HG02885 (cell line): ENCODE data around the gene CD160.
"Not testable (repeated sequence)": the region's sequence is repeated elsewhere in the genome, so short reads cannot be mapped to it uniquely, and the experiment has no call there.

Experiments used
- ATAC-seq: cut with Tn5 transposase; IDR thresholded peaks from one replicate; pipeline ENCODE4 v1.9.1; 2021; ENCODE audit warnings: mild to moderate bottlenecking; ENCODE audit not compliant: unreplicated experiment, poor library complexity

Gene CD160

DNA sequence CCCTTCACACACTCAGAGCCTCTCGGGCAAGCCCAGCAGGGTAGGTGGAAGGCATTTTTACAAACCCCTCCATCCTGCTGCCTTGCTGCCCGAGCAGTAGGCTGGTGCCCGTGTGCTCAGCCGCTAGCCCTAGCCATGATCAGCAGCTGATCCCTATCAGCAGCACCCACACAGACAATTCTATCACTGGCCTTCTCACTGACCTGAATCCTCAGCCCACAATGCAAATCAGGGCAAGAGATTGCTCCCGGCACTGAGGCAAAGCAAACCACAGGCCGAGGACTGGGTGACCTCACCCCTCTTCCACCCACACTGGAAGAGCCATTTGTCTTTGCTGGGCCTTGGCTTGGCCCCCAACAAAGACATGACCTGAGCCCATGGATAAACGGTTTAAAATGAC lies 11.2 kb upstream of the CD160 start:
- ATAC-seq = no peak

DNA sequence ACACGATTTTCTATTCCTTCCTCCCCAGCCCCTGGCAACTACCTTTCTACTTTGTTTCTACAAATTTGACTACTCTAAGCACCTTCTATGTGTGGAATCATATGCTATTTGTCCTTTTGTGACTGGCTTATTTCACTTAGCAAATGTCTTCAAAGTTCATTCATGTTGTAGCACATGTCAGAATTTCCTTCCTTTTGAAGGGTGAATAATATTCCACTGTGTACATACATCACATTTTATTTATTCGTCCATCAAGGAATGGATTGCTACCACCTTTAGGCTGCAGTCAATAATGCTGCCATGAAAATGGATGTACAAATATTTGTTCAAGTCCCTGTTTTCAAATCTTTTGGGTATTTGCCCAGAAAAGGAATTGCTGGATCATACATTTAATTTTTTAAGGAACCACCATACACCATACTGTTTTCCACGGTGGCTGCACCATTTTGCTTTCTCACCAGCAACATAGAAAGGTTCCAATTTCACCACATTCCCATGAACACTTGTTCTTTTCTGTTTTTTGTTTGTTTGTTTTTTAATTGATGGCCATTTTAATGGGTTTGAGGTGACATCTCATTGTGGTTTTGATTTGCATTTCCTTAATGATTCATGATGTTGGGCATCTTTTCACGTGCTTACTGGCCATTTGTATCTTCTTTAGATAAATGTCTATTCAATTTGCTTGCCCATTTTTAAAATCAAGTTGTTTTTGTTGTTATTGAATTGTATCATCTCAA lies 8.8 kb upstream of the CD160 start:
- ATAC-seq = no peak

DNA sequence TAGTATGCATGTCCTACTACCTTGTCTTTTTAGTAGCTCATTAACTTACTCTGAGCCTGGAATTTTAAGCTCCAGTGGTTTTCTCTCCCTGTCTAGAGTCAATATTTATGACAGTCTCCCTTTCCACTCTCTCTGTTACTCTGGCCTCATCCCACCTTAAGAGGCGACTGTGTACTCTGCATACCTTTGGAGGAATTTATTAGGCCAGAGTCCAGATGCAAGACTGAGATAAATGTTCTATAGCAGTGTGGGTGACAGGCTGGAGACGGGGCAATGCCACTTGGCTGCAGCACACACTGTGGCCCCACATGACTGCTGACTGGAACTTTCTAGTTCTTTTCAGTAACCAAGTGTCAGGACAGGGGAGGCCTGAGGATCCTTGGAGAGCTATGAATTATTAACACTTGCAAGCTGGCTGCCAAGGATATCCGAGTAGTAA lies 8.1 kb upstream of the CD160 start:
- no peak for ATAC-seq

DNA sequence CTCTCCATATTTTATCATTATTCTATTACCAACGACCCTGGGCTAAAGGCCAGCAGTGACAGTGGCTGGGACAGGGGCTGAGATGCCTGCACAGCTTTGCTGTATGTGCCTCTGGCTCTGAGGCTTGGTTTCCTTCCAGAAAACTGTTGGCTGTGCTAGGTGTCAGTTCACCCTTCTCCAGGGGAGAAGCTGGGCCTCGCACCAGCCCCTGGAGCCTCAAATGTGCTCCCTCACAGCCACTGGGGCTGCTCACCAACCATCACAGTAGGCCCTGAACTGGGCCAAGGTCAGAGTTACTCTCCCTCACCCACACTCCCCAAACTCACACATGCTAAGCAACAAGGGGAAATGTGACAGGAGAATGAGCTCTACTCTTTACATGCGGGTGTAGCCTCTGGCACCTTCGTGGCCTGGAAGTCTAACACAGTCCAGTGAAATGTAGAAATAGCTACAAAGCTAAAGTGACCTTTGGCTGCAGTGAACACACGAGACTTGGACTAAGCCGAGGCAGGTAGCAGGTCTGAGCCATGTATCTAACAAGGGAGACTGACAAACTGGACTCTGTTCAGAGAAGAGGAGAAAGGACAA lies 4.7 kb upstream of the CD160 start:
- no peak for ATAC-seq

DNA sequence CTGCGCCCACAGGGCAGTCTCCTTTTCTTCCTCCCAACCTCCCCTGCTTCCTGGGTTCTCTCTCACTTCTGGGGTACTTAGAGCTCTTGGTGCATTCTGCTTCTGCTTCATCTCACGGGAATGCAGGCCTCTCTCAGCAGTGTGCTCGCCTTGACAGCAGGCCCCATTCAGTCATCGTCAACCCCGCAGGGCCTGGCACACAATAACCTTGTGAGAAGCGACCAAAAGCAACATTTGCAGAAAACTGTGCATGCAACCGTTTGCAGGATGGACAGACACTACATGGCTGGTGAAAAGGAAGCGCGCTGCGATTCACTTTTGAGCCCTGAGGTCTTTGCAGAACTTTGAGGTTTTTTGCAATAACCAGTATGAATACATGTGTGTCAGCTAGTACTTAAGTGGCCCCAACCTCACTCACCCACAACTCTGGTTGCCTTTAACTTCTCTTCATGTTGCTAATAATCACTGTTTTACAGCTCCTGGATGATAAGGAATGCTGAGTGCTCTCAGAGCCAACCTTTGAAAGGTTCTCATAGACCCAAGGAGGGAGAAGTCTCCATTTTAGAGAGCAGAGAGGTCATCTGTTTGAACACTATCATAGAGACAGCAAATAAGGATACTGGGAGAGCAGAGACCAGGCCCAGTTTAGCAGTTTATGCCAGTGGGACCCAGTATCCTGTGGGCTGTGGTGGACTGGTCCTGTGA lies 2.5 kb upstream of the CD160 start:
- no peak for ATAC-seq

DNA sequence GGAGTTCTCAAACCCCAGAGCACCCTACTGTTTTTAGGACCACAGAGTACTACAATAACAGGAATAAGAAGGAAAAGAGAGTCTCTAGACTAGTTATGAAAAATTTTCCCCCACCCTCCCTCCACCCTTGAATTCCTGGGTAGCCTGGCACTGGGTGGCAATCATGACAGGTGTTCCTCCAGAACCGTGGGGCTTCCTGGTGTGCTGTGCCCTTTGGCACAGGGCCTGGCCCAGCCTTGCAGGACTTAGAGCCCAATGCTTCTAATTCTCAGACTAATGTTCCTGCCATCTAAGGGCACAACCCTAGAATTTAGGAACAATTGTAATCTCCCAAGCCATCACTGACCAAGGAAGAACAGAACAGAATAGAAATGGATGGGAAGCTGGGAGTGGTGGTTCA lies 1.5 kb upstream of the CD160 start:
- ATAC-seq = no peak

DNA sequence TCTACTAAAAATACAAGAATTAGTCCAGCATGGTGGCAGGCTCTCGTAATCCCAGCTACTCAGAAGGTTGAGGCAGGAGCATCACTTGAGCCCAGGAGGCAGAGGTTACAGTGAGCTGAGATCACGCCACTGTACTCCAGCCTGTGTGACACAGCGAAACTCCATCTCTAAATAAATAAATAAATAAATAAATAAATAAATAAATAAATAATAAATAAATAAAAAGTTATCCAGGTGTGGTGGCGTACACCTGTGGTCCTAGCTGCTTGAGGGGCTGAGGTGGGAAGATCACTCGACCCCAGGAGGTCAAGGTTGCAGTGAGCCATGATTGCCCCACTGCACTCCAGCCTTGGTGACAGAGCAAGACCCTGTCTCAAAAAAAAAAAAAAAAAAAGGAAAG lies 834 bp upstream of the CD160 start:
- ATAC-seq = not testable (repeated sequence)

DNA sequence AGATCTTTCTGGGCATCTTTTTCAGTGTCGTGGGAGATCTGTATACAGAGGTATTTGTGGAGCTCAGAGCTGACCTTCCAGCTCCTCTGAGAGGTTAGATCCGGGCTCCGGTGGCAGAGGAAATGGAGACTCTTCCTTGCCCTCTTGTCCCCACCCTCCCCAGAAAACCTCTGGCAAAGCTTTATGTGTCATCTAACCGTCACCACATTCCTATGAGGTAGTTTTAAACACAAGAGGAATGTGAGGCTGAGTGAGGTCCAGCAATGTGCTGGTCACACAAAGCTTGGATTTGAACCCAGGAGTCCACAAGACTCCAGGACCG lies 1.2 kb downstream of the CD160 start:
- no peak for ATAC-seq

DNA sequence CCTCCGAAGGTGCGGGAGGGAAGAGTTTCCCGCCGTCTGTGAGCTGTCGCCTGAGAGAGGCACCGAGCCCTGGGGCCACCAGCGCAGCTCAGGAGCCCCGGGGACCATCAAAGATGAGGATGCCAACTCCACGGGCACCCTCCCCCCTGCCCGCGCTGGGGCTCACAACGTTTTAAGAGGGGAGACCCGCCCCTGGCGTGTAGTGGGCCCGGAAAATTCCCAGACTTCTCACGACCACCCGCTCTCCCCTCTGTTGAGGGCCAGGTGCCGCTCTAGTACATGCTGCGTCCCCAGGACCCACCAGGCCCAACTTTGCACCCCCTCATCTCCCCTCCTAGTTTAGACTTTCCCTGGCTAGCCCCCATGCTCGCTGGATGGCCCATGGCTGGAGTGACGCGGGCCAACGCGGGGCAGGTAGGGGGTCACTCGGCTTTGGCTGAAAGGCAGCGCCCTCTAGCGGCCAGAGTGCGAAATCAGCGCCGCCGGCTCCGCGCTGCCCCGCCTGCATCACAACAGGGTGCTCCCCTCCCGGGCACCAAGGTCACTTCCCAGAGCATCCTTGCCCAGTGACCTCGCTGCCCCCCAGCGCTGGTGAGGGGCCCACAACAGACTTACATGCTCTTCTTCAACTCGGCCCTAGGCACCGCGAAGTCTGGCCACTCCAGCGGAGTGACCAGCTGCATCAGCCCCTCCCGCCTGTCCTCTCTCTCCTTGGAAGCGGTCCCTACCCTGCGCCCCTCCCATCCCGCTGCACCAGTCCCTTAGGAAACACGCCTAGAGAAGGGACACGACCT lies 1.8 kb downstream of the CD160 start:
- ATAC-seq = peak; percentile 63

DNA sequence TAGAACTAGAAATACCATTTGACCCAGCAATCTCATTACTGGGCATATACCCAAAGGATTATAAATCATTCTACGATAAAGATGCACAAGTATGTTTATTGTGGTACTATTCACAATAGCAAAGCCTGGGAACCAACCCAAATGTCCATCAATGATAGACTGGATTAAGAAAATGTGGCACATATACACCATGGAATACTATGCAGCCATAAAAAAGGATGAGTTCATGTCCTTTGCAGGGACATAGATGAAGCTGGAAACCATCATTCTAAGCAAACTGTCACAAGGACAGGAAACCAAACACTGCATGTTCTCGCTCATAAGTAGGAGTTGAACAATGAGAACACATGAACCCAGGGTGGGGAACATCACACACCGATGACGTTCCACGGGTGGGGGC lies 6.9 kb downstream of the CD160 start:
- ATAC-seq = not testable (repeated sequence)

DNA sequence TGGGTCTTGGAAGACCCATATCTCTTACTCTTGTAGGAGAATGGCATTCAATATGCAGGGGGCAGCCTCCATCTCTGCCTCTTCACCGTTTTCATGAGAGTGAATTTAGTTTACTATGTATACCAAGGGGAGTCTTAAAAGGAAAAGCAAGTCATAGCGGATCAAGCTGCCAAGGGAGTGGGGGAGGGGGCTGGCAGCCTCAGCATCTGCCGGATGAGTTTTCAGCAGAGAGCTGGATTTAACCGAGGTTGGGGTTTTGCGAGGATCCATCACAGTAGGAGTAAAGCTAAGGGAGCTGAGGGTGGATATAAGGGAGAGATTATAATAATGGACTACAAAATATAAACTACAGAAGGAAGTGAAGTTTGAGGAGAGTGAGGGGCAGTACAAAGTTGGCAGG lies 9.9 kb downstream of the CD160 start:
- ATAC-seq = no peak

DNA sequence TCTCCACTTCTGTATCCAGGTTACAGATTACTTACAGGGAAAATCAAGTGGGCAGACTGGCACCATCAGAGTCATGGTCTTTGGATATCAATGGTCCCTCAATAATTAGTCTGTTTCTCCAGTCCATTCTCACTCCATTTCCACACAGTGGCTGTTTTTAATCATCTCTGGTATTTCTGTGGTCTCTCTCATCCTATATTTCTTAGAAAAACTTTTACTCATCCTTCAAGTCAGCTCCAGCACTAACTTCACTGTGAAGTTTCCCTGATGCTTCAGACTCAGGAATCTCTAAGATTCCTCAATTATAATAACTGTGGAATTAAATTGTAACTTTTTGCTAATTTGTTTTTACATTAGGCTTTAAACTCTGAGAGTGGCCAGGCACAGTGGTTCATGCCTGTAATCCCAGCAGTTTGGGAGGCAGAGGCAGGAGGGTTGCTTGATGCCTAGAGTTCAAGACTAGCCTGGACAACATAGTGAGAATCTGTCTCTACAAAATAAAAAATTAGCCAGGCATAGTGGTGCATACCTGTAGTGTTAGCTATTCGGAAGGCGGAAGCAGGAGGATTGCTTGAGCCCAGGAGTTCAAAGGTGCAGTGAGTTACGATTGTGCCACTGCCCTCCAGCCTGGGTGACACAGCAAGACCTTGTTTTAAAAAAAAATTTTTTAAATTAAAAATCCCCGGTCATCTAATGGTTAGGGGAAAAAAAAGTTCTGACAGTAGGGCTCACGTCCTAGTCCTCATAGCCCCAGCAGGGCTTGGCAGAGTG lies 10.6 kb downstream of the CD160 start:
- no peak for ATAC-seq

DNA sequence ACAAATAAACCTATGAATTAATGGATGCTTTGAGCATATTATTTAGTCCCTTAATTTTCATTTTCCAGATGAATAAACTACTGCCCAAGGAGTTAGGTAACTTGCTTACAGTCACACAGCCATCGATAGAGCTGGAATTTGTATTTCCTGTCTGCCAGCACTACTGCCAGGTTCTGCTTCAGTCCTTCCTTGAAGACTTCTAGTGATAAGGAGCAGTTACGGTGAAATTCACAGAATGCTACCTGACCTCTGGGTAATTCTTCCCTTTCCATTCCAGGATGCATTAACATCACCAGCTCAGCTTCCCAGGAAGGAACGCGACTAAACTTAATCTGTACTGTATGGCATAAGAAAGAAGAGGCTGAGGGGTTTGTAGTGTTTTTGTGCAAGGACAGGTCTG lies 11.2 kb downstream of the CD160 start:
- ATAC-seq = no peak

DNA sequence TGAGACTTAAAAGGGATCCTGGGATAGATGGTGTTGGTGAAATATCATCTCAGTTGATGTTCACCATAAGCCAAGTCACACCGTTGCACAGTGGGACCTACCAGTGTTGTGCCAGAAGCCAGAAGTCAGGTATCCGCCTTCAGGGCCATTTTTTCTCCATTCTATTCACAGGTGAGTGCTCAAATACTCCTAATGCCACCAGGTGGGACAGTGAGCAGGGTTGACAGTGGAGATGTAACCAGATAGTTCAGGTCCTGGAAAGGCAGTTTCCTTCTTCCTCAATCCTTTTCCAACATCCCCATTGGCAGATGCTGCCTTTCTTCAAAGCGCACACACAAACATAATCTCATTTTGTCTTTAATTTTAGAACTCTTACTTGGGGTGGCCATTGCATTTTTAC lies 11.6 kb downstream of the CD160 start:
- no peak for ATAC-seq

DNA sequence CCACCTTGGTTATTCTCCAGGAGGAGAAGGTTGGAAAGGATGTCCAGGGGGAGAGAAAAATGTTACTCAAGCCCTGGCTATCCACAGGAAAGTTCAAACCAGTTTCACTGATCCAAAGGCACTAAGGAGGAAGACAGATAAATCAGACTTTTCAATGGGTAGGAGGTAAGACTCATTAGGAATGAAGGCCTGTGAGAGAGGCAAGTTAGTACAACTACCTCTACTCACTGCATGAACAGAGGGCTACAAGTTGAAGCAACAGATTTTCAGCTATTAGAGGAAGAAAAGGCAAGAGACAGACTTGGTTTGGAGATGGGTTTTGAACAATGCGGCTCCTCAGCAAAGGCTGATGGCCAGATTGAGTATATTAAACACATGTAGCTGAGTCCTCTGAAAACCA lies 16.9 kb downstream of the CD160 start:
- ATAC-seq = no peak

DNA sequence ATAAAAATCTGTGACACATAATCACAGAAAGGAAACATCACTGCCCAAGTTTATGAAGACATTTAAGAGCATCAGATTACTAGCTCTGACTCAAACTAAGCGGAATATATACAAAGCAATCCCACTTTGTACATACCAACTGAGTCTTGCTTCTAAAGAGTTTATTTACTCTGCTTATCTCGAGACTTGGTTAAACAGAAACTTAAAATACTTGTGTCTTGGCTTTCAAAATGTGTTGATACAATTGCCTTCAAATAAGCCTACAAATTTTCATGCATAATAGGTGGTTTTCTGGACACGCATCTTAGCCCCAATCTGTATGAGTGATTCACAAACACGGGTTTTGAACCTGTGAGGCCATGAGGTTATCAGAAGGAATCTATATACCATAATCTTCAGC lies 21.0 kb downstream of the CD160 start:
- ATAC-seq = no peak

DNA sequence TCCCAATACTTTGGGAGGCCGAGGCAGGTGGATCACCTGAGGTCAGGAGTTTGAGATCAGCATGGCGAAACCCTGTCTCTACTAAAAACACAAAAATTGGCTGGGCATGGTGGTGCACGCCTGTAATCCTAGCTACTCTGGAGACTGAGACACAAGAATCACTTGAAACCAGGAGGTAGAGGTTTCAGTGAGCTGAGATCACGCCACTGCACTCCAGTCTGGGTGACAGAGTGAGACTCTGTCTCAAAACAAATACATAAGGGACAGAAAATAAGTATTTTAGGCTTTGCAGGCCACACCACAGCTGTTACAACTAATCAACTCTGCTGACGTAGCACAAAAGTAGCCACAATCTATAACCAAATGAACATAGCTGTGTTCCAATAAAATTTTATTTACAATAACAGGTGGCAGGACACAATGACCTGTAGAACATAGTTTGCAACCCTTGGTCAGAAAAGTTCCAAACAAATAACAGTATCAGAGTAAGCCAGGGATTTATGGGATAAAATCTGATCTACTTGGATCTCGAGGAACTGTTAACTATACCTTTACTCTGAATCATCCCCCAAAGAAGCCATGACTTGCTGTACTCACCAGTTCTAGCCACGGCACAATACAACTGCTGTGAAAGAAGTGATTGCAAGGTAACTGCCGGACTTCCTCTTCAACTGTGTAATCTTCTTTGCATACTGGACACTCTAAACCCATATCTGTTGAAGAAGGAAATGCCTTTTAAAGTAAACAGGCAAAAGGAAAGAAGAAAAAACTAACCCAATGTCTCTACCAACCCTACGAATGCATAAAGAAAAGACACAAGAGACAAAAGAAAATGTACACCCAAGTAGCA lies 28.3 kb downstream of the CD160 start:
- no peak for ATAC-seq

DNA sequence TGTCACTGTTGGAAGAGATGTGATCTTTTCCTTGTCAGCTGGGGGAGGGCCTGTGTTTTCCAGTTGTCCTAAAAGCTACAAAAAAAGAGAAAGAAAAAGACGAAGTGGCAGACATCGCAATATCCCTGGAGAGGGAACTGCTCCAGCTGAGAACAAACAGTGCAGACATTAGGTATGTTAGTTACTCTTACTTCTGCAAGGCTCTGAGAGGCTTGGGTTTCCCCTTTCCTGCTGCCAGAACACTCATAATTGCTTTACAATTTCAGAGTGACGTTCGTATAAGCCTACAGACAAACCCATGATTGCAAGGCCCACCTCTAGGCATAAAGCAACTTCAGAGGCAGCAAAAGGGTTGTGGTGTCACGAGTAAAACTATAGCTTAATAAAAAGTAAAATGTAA lies 31.1 kb downstream of the CD160 start:
- ATAC-seq = no peak

DNA sequence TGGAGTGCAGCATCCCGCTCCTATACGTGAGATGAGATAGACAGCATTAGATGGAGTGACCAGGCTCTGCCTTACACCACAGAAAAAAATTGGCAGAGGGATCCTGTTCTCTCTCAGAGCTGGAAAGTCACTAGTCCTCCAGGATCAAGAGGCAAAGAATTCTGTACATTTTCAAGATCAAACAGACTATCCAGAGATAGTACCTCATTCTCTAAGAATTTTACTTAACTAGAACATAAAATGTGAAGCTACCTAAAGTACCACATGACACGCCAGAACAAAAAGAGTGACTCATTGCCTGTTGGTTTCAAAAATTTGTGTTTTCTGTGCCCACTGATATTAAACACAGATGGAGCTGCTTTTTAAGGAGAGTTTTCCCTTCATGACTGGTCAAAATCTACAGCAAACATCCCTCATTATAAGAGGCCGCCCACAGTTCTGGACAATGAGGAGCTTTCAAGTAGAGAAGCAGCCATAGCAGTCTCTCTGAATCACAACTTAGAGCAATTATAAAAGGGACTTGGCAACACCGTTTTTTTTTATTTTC lies 32.3 kb downstream of the CD160 start:
- ATAC-seq = no peak
